Right lobe of liver (tissue), 6 donors: ENCODE measurements around the gene DNAJC21. TPM values are rescaled to one million over a fixed set of nuclear protein-coding genes. Genes with fewer than 3 reads are reported as not detected.

Experiments
- ATAC-seq, 4 donors: fragments of 200-7000 bp; cut with Tn5 transposase; one replicate each; pipeline ENCODE4 v1.9.1; 2020; ENCODE audit warnings: mild to moderate bottlenecking in 4 of 4, moderate library complexity in 4 of 4
- DNase-seq, 3 donors: peaks; one replicate each; pipeline ENCODE4 v3.0.0-alpha.2; 2020
- H3K27ac ChIP-seq, 3 donors: fragments of 200-600 bp; one replicate each; pipeline ENCODE4 v1.8.0; 2022
- H3K27me3 ChIP-seq, 2 donors: fragments of 200-600 bp; one replicate each; pipeline ENCODE4 v1.8.0; 2022
- H3K36me3 ChIP-seq, 4 donors: fragments of 200-600 bp; sonication (generic) in 1 of 4; one replicate each; pipeline versions ENCODE4 v1.5.1 to v1.8.0; 2017 to 2022; ENCODE audit warnings: control low read depth in 1 of 4
- H3K4me1 ChIP-seq, 4 donors: fragments of 200-600 bp; sonication (generic) in 1 of 4; one replicate each; pipeline versions ENCODE4 v1.5.1 to v1.8.0; 2017 to 2022; ENCODE audit warnings: control low read depth in 1 of 4
- H3K4me3 ChIP-seq, 3 donors: fragments of 200-600 bp; one replicate each; pipeline ENCODE4 v1.8.0; 2022
- H3K9me3 ChIP-seq, 4 donors: fragments of 200-600 bp; sonication (generic) in 1 of 4; one replicate each; pipeline versions ENCODE4 v1.5.1 to v1.8.0; 2017 to 2022; ENCODE audit warnings: control low read depth in 1 of 4
- CTCF ChIP-seq, 4 donors: fragments of 200-600 bp in 3 of 4; fragments of 450-650 bp in 1 of 4; IDR thresholded peaks; one replicate each; pipeline versions ENCODE4 v1.5.1 to v1.8.0; 2016 to 2022; ENCODE audit warnings: antibody characterized with exemption in 4 of 4, mild to moderate bottlenecking in 2 of 4
- POLR2A ChIP-seq: fragments of 450-650 bp; IDR thresholded peaks from one replicate; pipeline ENCODE4 v1.6.1; 2017; ENCODE audit warnings: antibody characterized with exemption, mild to moderate bottlenecking
- WGBS: methylation state at CpG from one replicate; pipeline ENCODE4 v1.1.6; 2018; ENCODE audit warnings: low coverage, low lambda C conversion rate; ENCODE audit not compliant: insufficient coverage; ENCODE audit errors: missing lambda C conversion rate; 5-methylcytosine and 5-hydroxymethylcytosine counted together
- intact Hi-C, 2 donors: fragments of 100-400 bp; cut with DNase I; formaldehyde crosslinking; loops; one replicate each; pipeline versions ENCODE4 v1.11.2 to v1.14.1; 2022
- total RNA-seq, 6 experiments: library from RNA; depleted of rRNA in 2 of 6; stranded (reverse); fragments of >200 nt in 2 of 6; fragmentation: NEBNext Ultra II Directional in 3 of 6; extraction: Animal tissue kit (Norgen Biotek cat#: 25700) in 3 of 6; gene quantifications; one replicate each; pipeline versions ENCODE4 v1.1.0 to v1.2.4, GENCODE V29; 2016 to 2023
- donor health status: DM: no; HTN: yes; CAD: no.
- donor health status: DM: no; HTN: no; CAD: no.
- donor health status: DM: no; HTN: no; CAD: no.
- donor health status: DM: no; HTN: yes; CAD: no.
- donor health status: DM: no; HTN: yes; CAD: no.

The DNAJC21 gene
- total RNA-seq, 6 experiments from 2014 or later = 13.3 to 23.9 (median 20.2) TPM

DNA sequence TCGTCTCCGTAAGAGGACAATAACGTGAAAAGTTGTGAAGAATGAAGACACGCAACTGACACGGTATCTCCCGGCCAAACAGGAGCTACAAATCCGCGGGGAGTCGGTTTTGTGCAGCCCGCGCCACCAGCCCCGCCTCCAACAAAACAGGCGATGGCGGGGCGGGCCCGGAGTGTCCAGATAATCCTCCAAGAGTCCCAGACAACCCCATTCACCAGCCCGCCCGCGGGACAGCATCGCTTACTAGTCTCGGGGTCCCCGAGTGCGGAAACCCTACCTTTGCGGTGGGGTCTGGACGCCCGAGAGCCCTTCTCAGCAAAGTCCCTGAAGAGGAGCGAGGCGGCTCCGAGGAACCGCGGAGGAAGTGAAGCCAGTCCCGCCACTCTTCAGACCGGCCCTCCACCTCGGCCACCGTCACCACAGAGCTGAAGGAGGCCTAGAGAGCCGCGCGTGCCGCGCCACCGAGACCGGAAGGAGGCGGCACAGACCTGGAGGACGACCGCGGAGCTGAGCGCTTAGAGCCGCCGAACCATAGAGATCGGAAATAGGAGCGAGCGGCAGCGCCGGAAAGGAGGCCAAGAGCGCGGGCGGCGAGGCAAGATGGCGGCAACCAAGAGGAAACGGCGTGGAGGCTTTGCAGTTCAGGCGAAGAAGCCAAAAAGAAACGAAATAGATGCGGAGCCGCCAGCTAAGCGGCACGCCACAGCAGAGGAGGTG, 14.1 kb upstream of the DNAJC21 start, which contains the start of the genes BRIX1 and RAD1:
Gene BRIX1 (plus strand): TSS at position 573 of the 717 bp plus-strand sequence. CDS start 28 bp downstream, at position 601.
Gene RAD1 (minus strand): TSS at position 366 of the 717 bp plus-strand sequence. CDS start 612 bp downstream, outside the sequence.
- H3K9me3 ChIP-seq = no peaks in the 10 kb centered on the region
- no peaks in the 10 kb centered on the region for H3K27me3 ChIP-seq
- WGBS = under 1% methylated on average over 38 of the region's 67 CpGs
- peaks cover 0 to 29% (median 8%) of the 10 kb centered on the region in 4 donors for H3K36me3 ChIP-seq
- peak; percentile 99 to 100 (median 99) for ATAC-seq
- intact Hi-C loops = no loop called here
- TF ChIP-seq CTCF (IDR thresholded peaks at IDR 0.05) = peak in 3 of 4 donors; percentile 16 to 28 (median 23)
- TF ChIP-seq POLR2A = peak; percentile 76
- H3K4me3 ChIP-seq = peak within 1 kb of the TSS; percentile 87 to 96 (median 90)
- peak; percentile 97 to 99 (median 98) for DNase-seq
- H3K27ac ChIP-seq = peak within 1 kb of the TSS; percentile 60 to 74 (median 69)
- H3K4me1 ChIP-seq = peaks cover 0 to 18% (median 8%) of the 10 kb centered on the region in 4 donors

DNA sequence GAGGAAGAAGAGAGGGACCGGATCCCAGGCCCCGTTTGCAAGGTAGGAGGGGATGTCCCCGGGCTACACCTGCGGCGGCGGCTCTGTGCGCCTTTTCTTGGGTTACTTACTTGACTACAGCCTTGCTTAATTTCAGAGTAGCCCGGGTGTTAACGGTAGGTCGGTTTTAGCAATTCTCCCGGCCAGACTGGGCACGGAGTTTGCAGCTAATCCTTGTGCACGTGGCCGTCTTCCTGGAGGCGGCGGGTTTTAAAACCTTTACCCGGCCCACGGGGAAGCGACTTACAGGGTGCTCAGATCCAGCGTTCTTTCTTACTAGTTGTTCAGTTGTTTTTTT, 13.5 kb upstream of the DNAJC21 start:
- H3K4me1 ChIP-seq = peaks cover 0 to 18% (median 8%) of the 10 kb centered on the region in 4 donors
- H3K4me3 ChIP-seq = peak overlapping the region; percentile 87 to 96 (median 90)
- TF ChIP-seq POLR2A = no peak
- no peak for TF ChIP-seq CTCF (IDR thresholded peaks at IDR 0.05)
- 0% methylated on average over 10 of the region's 20 CpGs for WGBS
- DNase-seq = no peak
- H3K36me3 ChIP-seq = peaks cover 0 to 27% (median 7%) of the 10 kb centered on the region in 4 donors
- H3K9me3 ChIP-seq = no peaks in the 10 kb centered on the region
- intact Hi-C loops = no loop called here
- ATAC-seq = peak; percentile 14 to 33 (median 24)
- peak overlapping the region; percentile 60 to 74 (median 69) for H3K27ac ChIP-seq
- H3K27me3 ChIP-seq = no peaks in the 10 kb centered on the region

GRCh38 chr5:34916518-34916917, 12.8 kb upstream of the DNAJC21 start:
- H3K9me3 ChIP-seq = no peaks in the 10 kb centered on the region
- 17% methylated on average over 6 of the region's 6 CpGs for WGBS
- intact Hi-C loops = no loop called here
- no peak for TF ChIP-seq POLR2A
- no peak for TF ChIP-seq CTCF (IDR thresholded peaks at IDR 0.05)
- no peak for DNase-seq
- no peak overlapping the region for H3K27ac ChIP-seq
- no peaks in the 10 kb centered on the region for H3K27me3 ChIP-seq
- H3K4me1 ChIP-seq = peaks cover 0 to 18% (median 8%) of the 10 kb centered on the region in 4 donors
- ATAC-seq = no peak
- H3K4me3 ChIP-seq = peak overlapping the region; percentile 87 to 96 (median 90)
- H3K36me3 ChIP-seq = peaks cover 0 to 27% (median 5%) of the 10 kb centered on the region in 4 donors

- Histone ChIP-seq H3K27ac (no peak overlapping the region), H3K9me3 (no peaks in the 10 kb centered on the region), H3K27me3 (no peaks in the 10 kb centered on the region), H3K4me3 (no peak overlapping the region), H3K4me1 (peaks cover 0 to 18% (median 8%) of the 10 kb centered on the region in 4 donors), H3K36me3 (peaks cover 4 to 34% (median 10%) of the 10 kb centered on the region in 4 donors)
- 96% methylated on average over 3 of the region's 4 CpGs for WGBS
- no peak for DNase-seq
- intact Hi-C loops = no loop called here
- no peak for TF ChIP-seq CTCF (IDR thresholded peaks at IDR 0.05)
- ATAC-seq = no peak
Observed at GRCh38 chr5:34918025-34918424, 11.3 kb upstream of the DNAJC21 start.
